Endothelial cell of umbilical vein (primary cell): ENCODE measurements around the gene PCMT1.

Experiments used
- CTCF ChIP-seq, 2 donors: IDR thresholded peaks; 1 replicate in 1 of 2; 2 replicates in 1 of 2; pipeline ENCODE4 v1.5.1; 2011; ENCODE audit warnings: low read length in 2 of 2, mild to moderate bottlenecking in 2 of 2, moderate library complexity in 2 of 2, control low read depth in 1 of 2, inconsistent platforms in 1 of 2, low read depth in 1 of 2; ENCODE audit not compliant: insufficient read depth in 1 of 2; ENCODE audit errors: extremely low read depth in 1 of 2
- EZH2 ChIP-seq: IDR thresholded peaks from 2 replicates; pipeline ENCODE4 v1.6.1; 2012; ENCODE audit warnings: borderline replicate concordance, low read depth, mild to moderate bottlenecking, moderate library complexity, low read length, inconsistent platforms; ENCODE audit not compliant: severe bottlenecking
- MYC ChIP-seq: IDR thresholded peaks from one replicate; pipeline ENCODE4 v1.6.1; 2011; ENCODE audit warnings: mild to moderate bottlenecking, low read depth, low read length
- POLR2A ChIP-seq: IDR thresholded peaks from 2 replicates; pipeline ENCODE4 v1.6.1; 2012; ENCODE audit warnings: low read depth, mild to moderate bottlenecking, control low read depth, low read length
- POLR2AphosphoS5 ChIP-seq: IDR thresholded peaks from 2 replicates; pipeline ENCODE4 v1.6.1; 2012; ENCODE audit warnings: low read depth, mild to moderate bottlenecking, control low read depth, low read length, moderate library complexity; ENCODE audit not compliant: insufficient read depth

- TF ChIP-seq CTCF (IDR thresholded peaks at IDR 0.05; ENCODE audit: extremely low read depth in 1 of 2, insufficient read depth in 1 of 2, low read depth in 1 of 2, low read length in 2 of 2) (no peak), EZH2 (no peak), POLR2A (no peak), MYC (no peak), POLR2AphosphoS5 (no peak)
These were observed 81.8 kb downstream of the PCMT1 start for GRCh38 chr6:149831308-149831820.
